ENCODE data around the gene CTAG1B. TPM values are rescaled to one million over a fixed set of nuclear protein-coding genes. Genes with fewer than 3 reads are reported as not detected.

CTAG1B gene
- not detected in 2 replicates for total RNA-seq

DNA sequence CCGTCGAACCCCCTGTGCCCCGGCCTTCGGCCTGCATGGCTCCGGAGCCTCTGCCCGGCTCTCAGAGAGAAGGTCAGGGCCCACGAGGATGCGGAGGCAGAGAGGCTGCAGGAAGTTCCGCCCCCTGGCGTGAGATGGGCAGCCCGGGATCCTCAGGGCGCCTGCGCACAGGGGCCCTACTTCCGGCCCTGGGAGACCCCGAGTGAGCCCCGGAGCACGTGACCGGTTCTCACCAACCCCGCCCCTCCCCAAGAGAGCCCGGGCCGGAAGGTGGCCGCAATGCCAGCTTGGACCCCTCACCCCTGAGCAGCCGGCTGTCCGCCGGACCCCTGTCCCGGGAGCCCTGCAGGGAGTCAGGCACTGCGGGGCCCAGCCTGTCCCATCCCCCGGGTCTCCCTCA, at the start of gene CTAG1B:
CTAG1B (minus strand) TSS at position 101 of the 400 bp plus-strand sequence; CDS start at position 37, 64 bp downstream.

DNA sequence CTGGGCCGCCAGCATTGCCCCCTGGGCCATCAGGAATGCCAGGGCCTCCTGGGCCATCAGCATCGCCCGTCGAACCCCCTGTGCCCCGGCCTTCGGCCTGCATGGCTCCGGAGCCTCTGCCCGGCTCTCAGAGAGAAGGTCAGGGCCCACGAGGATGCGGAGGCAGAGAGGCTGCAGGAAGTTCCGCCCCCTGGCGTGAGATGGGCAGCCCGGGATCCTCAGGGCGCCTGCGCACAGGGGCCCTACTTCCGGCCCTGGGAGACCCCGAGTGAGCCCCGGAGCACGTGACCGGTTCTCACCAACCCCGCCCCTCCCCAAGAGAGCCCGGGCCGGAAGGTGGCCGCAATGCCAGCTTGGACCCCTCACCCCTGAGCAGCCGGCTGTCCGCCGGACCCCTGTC, 34.3 kb upstream of the CTAG1B start, which contains the start of gene CTAG2:
CTAG2 (minus strand) TSS at position 167 of the 400 bp plus-strand sequence; CDS start at position 103, 64 bp downstream.

DNA sequence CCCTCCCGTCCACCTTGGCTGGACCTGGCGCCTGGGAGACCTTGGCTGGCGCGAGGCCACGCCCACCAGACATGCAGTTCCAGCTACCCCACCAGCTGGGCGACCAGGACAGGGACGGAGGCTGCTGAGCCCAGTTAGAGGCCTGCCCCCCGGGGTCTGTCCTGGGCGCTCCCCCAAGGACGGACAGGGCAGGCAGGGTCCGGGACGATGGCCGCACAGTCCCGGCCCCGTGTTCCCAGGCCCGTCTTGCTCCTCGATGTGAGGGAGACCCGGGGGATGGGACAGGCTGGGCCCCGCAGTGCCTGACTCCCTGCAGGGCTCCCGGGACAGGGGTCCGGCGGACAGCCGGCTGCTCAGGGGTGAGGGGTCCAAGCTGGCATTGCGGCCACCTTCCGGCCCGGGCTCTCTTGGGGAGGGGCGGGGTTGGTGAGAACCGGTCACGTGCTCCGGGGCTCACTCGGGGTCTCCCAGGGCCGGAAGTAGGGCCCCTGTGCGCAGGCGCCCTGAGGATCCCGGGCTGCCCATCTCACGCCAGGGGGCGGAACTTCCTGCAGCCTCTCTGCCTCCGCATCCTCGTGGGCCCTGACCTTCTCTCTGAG, 34.4 kb downstream of the CTAG1B start, which contains the start of gene CTAG1A:
CTAG1A (plus strand) TSS at position 549 of the 599 bp plus-strand sequence. CDS start 74 bp downstream, outside the sequence.

Other genes with a start within 250 kb of the CTAG1B start
- 2,491 and 2,888 TPM in 2 replicates for gene FLNA, start 244.6 kb downstream of the CTAG1B start, total RNA-seq
- 53.0 and 59.8 TPM in 2 replicates for gene EMD, start 240.0 kb downstream of the CTAG1B start, total RNA-seq
- 5,163 and 5,241 TPM in 2 replicates for gene RPL10, start 220.9 kb downstream of the CTAG1B start, total RNA-seq
- gene DNASE1L1, start 210.0 kb downstream of the CTAG1B start, total RNA-seq = 32.3 and 68.7 TPM in 2 replicates
- gene TAFAZZIN, start 207.7 kb downstream of the CTAG1B start, total RNA-seq = 23.5 and 31.4 TPM in 2 replicates
- 45.0 and 81.4 TPM in 2 replicates for gene ATP6AP1, start 190.6 kb downstream of the CTAG1B start, total RNA-seq
- 74.0 and 80.7 TPM in 2 replicates for gene GDI1, start 182.1 kb downstream of the CTAG1B start, total RNA-seq
- gene FAM50A, start 175.1 kb downstream of the CTAG1B start, total RNA-seq = 34.7 and 46.1 TPM in 2 replicates
- 19.6 and 26.1 TPM in 2 replicates for gene PLXNA3, start 161.0 kb downstream of the CTAG1B start, total RNA-seq
- gene LAGE3, start 140.0 kb downstream of the CTAG1B start, total RNA-seq = 18.4 and 23.7 TPM in 2 replicates
- gene UBL4A, start 132.7 kb downstream of the CTAG1B start, total RNA-seq = 49.4 and 62.1 TPM in 2 replicates
- gene SLC10A3, start 128.7 kb downstream of the CTAG1B start, total RNA-seq = 25.7 and 33.6 TPM in 2 replicates
- gene FAM3A, start 103.0 kb downstream of the CTAG1B start, total RNA-seq = 28.8 and 51.0 TPM in 2 replicates
- gene G6PD, start 72.4 kb downstream of the CTAG1B start, total RNA-seq = 70.2 and 95.5 TPM in 2 replicates
- gene IKBKG, start 71.7 kb downstream of the CTAG1B start, total RNA-seq = 15.5 and 17.6 TPM in 2 replicates
- not detected in 2 replicates for gene CTAG1A, start 34.1 kb downstream of the CTAG1B start, total RNA-seq
- 2.8 TPM in 1 of 2 replicates, not detected in the other for gene CTAG2, start 34.3 kb upstream of the CTAG1B start, total RNA-seq
- gene GAB3, start 131.8 kb upstream of the CTAG1B start, total RNA-seq = 0.38 and 1.1 TPM in 2 replicates
- gene DKC1, start 143.6 kb upstream of the CTAG1B start, total RNA-seq = 14.8 and 50.4 TPM in 2 replicates
- gene MPP1, start 186.2 kb upstream of the CTAG1B start, total RNA-seq = 14.2 and 15.2 TPM in 2 replicates
- gene SMIM9, start 215.4 kb upstream of the CTAG1B start, total RNA-seq = not detected in 2 replicates